Measurements from ENCODE around the gene MASP2.

Gene MASP2

DNA sequence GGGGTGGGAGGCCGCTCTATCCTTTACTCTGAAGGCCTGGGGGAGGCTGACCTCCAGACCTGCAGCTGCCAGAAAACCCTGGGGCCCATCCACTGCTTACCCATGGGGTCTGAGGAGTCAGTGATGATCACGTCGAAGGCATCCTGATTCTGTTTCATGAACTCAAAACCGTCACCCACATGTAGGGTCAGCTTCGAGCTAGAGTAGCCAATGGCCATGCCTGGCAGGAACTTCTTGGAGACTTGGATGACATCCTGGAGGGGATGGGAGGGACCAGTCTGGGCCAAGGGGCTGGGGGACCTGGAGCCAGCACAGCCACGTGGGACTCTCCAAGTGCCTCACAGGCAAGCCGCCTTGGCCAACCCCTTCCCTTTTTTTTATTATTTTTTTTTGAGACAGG, 9.5 kb upstream of the MASP2 start:
- no peaks in the 10 kb centered on the region for H3K9me3 ChIP-seq (ENCODE audit: low read length)
- no peak overlapping the region for H3K9ac ChIP-seq (ENCODE audit: low read length)
- H3K79me2 ChIP-seq (ENCODE audit: insufficient read depth, low read length): peaks cover 18% of the 10 kb centered on the region; the same call in 1 of the 2 replicates
- H2AFZ ChIP-seq (ENCODE audit: low read length): no peak overlapping the region
- no peak overlapping the region for H3K4me2 ChIP-seq (ENCODE audit: low read length)
- H3K4me1 ChIP-seq (ENCODE audit: insufficient read depth, low read length, severe bottlenecking): peaks cover 44% of the 10 kb centered on the region
- no peaks in the 10 kb centered on the region for H3K27me3 ChIP-seq (ENCODE audit: insufficient read depth, low read length)
- H3K27ac ChIP-seq (ENCODE audit: low read depth, low read length, poor library complexity, severe bottlenecking): no peak overlapping the region
- peaks cover 43% of the 10 kb centered on the region for H3K36me3 ChIP-seq (ENCODE audit: insufficient read depth, low read length)
- H3F3A ChIP-seq (ENCODE audit: insufficient read depth, low read length): no peaks in the 10 kb centered on the region
- no peak overlapping the region for H3K4me3 ChIP-seq (ENCODE audit: low read depth, low read length, poor library complexity, severe bottlenecking)
- H3K9me2 ChIP-seq (ENCODE audit: low read depth, low read length): no peaks in the 10 kb centered on the region
- H4K20me1 ChIP-seq (ENCODE audit: insufficient read depth, low read length): no peaks in the 10 kb centered on the region
- TF ChIP-seq EZH2 (IDR thresholded peaks at IDR 0.05; ENCODE audit: borderline replicate concordance, low read length) (no peak), CTCF (IDR thresholded peaks at IDR 0.05; ENCODE audit: low read length) (no peak)

DNA sequence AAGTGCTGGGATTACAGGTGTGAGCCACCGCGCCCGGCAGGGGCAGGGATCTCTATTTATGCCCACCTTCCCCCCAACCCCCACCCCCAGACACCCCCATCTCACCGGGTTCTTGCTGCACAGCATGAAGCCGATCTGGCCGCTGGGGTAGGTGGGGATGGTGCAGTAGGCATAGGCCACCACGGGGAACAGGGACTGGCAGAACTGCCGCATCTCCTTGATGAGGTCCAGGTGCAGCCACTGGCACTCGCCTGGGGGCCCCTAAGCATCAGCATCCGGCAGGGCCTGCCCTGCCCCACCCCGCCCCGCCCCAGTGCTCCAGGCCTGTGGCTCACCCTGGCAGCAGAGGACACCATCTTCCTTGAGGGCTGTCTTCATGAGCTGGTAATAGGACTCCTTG, 8.6 kb upstream of the MASP2 start:
- H3K36me3 ChIP-seq (ENCODE audit: insufficient read depth, low read length): peaks cover 43% of the 10 kb centered on the region
- H3K4me2 ChIP-seq (ENCODE audit: low read length): no peak overlapping the region
- TF ChIP-seq CTCF (IDR thresholded peaks at IDR 0.05; ENCODE audit: low read length) (no peak), EZH2 (IDR thresholded peaks at IDR 0.05; ENCODE audit: borderline replicate concordance, low read length) (no peak)
- H3K79me2 ChIP-seq (ENCODE audit: insufficient read depth, low read length): peaks cover 15% of the 10 kb centered on the region; the same call in 1 of the 2 replicates
- no peak overlapping the region for H2AFZ ChIP-seq (ENCODE audit: low read length)
- no peaks in the 10 kb centered on the region for H3K9me3 ChIP-seq (ENCODE audit: low read length)
- no peak overlapping the region for H3K27ac ChIP-seq (ENCODE audit: low read depth, low read length, poor library complexity, severe bottlenecking)
- H3K9me2 ChIP-seq (ENCODE audit: low read depth, low read length): no peaks in the 10 kb centered on the region
- H3K4me1 ChIP-seq (ENCODE audit: insufficient read depth, low read length, severe bottlenecking): peaks cover 39% of the 10 kb centered on the region
- H3K4me3 ChIP-seq (ENCODE audit: low read depth, low read length, poor library complexity, severe bottlenecking): no peak overlapping the region
- H3F3A ChIP-seq (ENCODE audit: insufficient read depth, low read length): no peaks in the 10 kb centered on the region
- H3K27me3 ChIP-seq (ENCODE audit: insufficient read depth, low read length): no peaks in the 10 kb centered on the region
- H3K9ac ChIP-seq (ENCODE audit: low read length): no peak overlapping the region
- no peaks in the 10 kb centered on the region for H4K20me1 ChIP-seq (ENCODE audit: insufficient read depth, low read length)

DNA sequence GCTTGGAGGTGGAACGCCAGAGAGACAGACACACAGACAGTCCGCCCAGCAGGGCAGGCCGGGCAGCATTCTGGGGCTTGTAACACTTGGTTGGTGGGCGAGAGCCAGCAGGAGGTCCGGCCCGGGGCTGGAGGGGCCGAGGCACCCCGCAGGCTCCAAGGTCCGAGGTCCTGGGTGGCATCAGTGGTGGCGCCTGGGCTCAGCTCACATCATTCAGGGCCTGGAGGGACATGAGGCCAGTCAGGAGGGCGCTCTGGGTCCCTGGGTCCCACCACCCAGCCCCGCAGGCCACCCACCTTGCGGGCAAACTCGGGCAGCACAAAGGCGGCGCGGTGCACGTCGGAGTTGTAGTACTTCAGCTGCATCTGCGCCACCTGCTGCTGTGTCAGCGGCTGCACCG, 7.6 kb upstream of the MASP2 start:
- TF ChIP-seq CTCF (IDR thresholded peaks at IDR 0.05; ENCODE audit: low read length) (no peak), EZH2 (IDR thresholded peaks at IDR 0.05; ENCODE audit: borderline replicate concordance, low read length) (no peak)
- H3F3A ChIP-seq (ENCODE audit: insufficient read depth, low read length): no peaks in the 10 kb centered on the region
- no peaks in the 10 kb centered on the region for H3K9me3 ChIP-seq (ENCODE audit: low read length)
- no peak overlapping the region for H3K27ac ChIP-seq (ENCODE audit: low read depth, low read length, poor library complexity, severe bottlenecking)
- H2AFZ ChIP-seq (ENCODE audit: low read length): no peak overlapping the region
- peaks cover 38% of the 10 kb centered on the region for H3K4me1 ChIP-seq (ENCODE audit: insufficient read depth, low read length, severe bottlenecking)
- no peak overlapping the region for H3K9ac ChIP-seq (ENCODE audit: low read length)
- H3K4me3 ChIP-seq (ENCODE audit: low read depth, low read length, poor library complexity, severe bottlenecking): no peak overlapping the region
- no peaks in the 10 kb centered on the region for H4K20me1 ChIP-seq (ENCODE audit: insufficient read depth, low read length)
- H3K79me2 ChIP-seq (ENCODE audit: insufficient read depth, low read length): peaks cover 12% of the 10 kb centered on the region; the same call in 1 of the 2 replicates
- no peak overlapping the region for H3K4me2 ChIP-seq (ENCODE audit: low read length)
- peaks cover 43% of the 10 kb centered on the region for H3K36me3 ChIP-seq (ENCODE audit: insufficient read depth, low read length)
- H3K9me2 ChIP-seq (ENCODE audit: low read depth, low read length): no peaks in the 10 kb centered on the region
- no peaks in the 10 kb centered on the region for H3K27me3 ChIP-seq (ENCODE audit: insufficient read depth, low read length)

All from OCI-LY1 (cell line).